GM12892 (cell line): ENCODE measurements around the gene ATP10A.

Experiments used
- DNase-seq: peaks from one replicate; pipeline ENCODE4 v3.0.0; 2011; ENCODE audit not compliant: insufficient read length
- FAIRE-seq: peaks from 2 replicates; lab custom pipeline; 2011; peaks lifted over from hg19 to GRCh38; lab: Jason Lieb, UNC
- POLR2A ChIP-seq: IDR thresholded peaks from 2 replicates; pipeline ENCODE4 v1.6.1; 2011; ENCODE audit warnings: low read depth, low read length, control low read depth
- POLR2AphosphoS5 ChIP-seq: IDR thresholded peaks from 2 replicates; pipeline ENCODE4 v1.6.1; 2011; ENCODE audit warnings: low read depth, low read length, control low read depth
- TAF1 ChIP-seq: IDR thresholded peaks from 2 replicates; pipeline ENCODE4 v1.6.1; 2011; ENCODE audit warnings: low read depth, mild to moderate bottlenecking, control low read depth, low read length, borderline replicate concordance

ATP10A gene

GRCh38 chr15:25810154-25810553, 53.0 kb downstream of the ATP10A start:
- TF ChIP-seq POLR2AphosphoS5: no peak
- no peak for TF ChIP-seq TAF1
- no peak for TF ChIP-seq POLR2A
- no peak for DNase-seq
- no peak for FAIRE-seq

DNA sequence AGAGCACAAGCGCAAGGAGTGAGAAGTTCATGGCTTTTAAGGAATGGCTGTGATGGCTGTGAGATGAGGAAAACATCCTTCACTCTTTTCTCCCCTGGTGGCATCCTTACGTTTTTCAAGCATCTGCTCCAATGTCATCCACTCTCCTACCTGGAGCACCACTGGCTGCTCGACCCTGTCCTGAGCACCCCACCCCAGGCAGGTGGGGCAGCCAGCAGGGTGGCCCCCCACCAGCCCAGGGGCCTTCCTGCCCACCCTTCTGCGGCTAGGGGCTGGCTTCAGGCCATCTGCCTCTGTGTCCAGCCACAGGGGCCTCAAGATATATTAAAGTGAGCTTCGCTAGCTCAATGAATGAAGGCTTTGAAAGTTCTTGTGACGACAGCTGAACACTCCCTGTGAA, 56.1 kb downstream of the ATP10A start:
- DNase-seq: no peak
- TF ChIP-seq TAF1: no peak
- no peak for TF ChIP-seq POLR2AphosphoS5
- TF ChIP-seq POLR2A: no peak
- no peak for FAIRE-seq

DNA sequence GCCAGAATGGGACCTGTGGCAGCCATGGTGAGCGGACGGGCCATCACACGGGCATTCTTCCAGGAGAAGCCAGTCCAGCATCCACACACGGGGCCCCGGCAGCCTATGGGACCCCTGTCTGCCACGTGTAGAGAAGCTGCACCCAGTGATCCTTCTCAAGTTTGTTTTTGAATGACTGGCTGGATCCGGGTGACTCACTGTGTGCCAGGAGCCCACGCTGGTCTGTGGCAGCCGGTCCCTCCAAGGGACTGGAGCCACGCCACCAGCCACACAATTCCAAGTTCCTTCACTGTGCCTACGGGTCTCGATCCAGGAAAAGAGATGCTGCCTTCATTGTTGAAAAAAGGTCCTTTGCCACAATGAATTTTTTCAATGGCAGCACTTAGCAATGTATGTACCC, 58.1 kb downstream of the ATP10A start:
- no peak for DNase-seq
- no peak for FAIRE-seq
- TF ChIP-seq TAF1 (no peak), POLR2AphosphoS5 (no peak), POLR2A (no peak)

GRCh38 chr15:25804451-25804850, 58.7 kb downstream of the ATP10A start:
- DNase-seq (no peak), FAIRE-seq (no peak)
- TF ChIP-seq POLR2AphosphoS5 (no peak), TAF1 (no peak), POLR2A (no peak)

DNA sequence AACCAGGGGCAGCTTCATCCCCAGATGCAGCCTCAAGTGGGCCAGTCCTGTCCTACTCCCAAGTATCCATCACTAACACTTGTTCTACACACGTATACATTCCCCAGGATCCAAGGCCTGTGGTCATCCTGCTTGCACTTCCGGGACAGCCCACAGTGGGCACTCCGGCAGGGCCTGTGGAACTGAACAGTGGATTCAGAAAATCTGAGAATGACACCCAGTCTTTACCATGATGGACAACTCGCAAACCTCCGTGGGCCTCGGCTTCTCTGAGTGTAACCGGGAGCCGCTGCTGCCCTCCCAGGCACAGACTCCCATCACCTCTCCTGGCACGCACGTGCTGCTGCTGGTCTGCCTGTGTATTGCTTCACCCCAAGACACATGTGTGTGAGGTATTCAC, 59.6 kb downstream of the ATP10A start:
- TF ChIP-seq POLR2AphosphoS5: no peak
- no peak for TF ChIP-seq TAF1
- TF ChIP-seq POLR2A: no peak
- FAIRE-seq (no peak), DNase-seq (no peak)

DNA sequence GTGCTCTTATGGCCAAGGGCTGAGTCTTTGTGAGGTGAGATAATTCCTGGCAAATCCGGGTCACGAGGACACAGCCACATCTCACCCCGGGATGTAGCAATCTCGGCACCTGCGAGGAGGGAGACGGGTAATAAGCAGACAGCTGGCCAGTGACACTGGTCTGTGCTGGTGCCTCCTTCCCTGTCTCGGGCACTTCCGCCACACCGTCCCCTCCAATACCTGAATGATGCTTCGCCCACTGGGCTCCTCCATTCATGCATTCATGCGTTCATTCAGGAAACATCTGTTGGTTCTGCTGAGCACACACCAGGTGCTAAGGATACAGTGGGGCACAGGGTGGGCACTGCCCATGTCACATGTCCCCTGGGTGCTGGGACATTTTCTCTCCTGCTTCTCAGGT, 60.1 kb downstream of the ATP10A start:
- TF ChIP-seq TAF1 (no peak), POLR2AphosphoS5 (no peak), POLR2A (no peak)
- FAIRE-seq (no peak), DNase-seq (no peak)

GRCh38 chr15:25802285-25802830, 60.8 kb downstream of the ATP10A start:
- FAIRE-seq (no peak), DNase-seq (no peak)
- no peak for TF ChIP-seq TAF1
- no peak for TF ChIP-seq POLR2A
- TF ChIP-seq POLR2AphosphoS5: no peak

- no peak for TF ChIP-seq POLR2A
- TF ChIP-seq POLR2AphosphoS5: no peak
- no peak for TF ChIP-seq TAF1
- DNase-seq (no peak), FAIRE-seq (no peak)
These were observed 61.4 kb downstream of the ATP10A start for GRCh38 chr15:25801586-25802284.

- no peak for TF ChIP-seq TAF1
- no peak for TF ChIP-seq POLR2A
- TF ChIP-seq POLR2AphosphoS5: no peak
- no peak for DNase-seq
- no peak for FAIRE-seq
These were observed 62.2 kb downstream of the ATP10A start for GRCh38 chr15:25800761-25801515.

GRCh38 chr15:25799906-25800700, 63.0 kb downstream of the ATP10A start:
- no peak for DNase-seq
- no peak for FAIRE-seq
- no peak for TF ChIP-seq POLR2AphosphoS5
- no peak for TF ChIP-seq POLR2A
- no peak for TF ChIP-seq TAF1
